ENCODE data around the gene CHRNA10.

Gene CHRNA10

GRCh38 chr11:3671334-3672254 lies at the start of gene CHRNA10:
Gene CHRNA10 (minus strand): TSS chr11:3671384. CDS start chr11:3671312, 72 bp downstream.
- peak; percentile 21 for DNase-seq (ENCODE audit: low read depth)

- no peak for DNase-seq (ENCODE audit: low read depth)
Measured at GRCh38 chr11:3712274-3712673, 41.1 kb upstream of the CHRNA10 start.

- peak; percentile 47 for DNase-seq (ENCODE audit: low read depth)
Measured at GRCh38 chr11:3710485-3711259, 39.5 kb upstream of the CHRNA10 start.

- peak; percentile 73 for DNase-seq (ENCODE audit: low read depth)
Measured at GRCh38 chr11:3709977-3710376, 38.8 kb upstream of the CHRNA10 start.

GRCh38 chr11:3707176-3707575 lies 36.0 kb upstream of the CHRNA10 start:
- no peak for DNase-seq (ENCODE audit: low read depth)

GRCh38 chr11:3703383-3703782 lies 32.2 kb upstream of the CHRNA10 start:
- no peak for DNase-seq (ENCODE audit: low read depth)

- no peak for DNase-seq (ENCODE audit: low read depth)
Measured at GRCh38 chr11:3700910-3701309, 29.7 kb upstream of the CHRNA10 start.

GRCh38 chr11:3700410-3700809 lies 29.2 kb upstream of the CHRNA10 start:
- DNase-seq (ENCODE audit: low read depth) = no peak

GRCh38 chr11:3686751-3687150 lies 15.6 kb upstream of the CHRNA10 start:
- no peak for DNase-seq (ENCODE audit: low read depth)

GRCh38 chr11:3685923-3686322 lies 14.7 kb upstream of the CHRNA10 start:
- no peak for DNase-seq (ENCODE audit: low read depth)

- no peak for DNase-seq (ENCODE audit: low read depth)
Measured at GRCh38 chr11:3684819-3685172, 13.6 kb upstream of the CHRNA10 start.

- DNase-seq (ENCODE audit: low read depth) = peak; percentile 38
Measured at GRCh38 chr11:3684129-3684818, 13.1 kb upstream of the CHRNA10 start.

- DNase-seq (ENCODE audit: low read depth) = no peak
Measured at GRCh38 chr11:3683039-3683438, 11.9 kb upstream of the CHRNA10 start.

GRCh38 chr11:3679077-3679476 lies 7.9 kb upstream of the CHRNA10 start:
- no peak for DNase-seq (ENCODE audit: low read depth)

- no peak for DNase-seq (ENCODE audit: low read depth)
Measured at GRCh38 chr11:3675971-3676370, 4.8 kb upstream of the CHRNA10 start.

GRCh38 chr11:3674189-3674588 lies 3.0 kb upstream of the CHRNA10 start:
- no peak for DNase-seq (ENCODE audit: low read depth)

- DNase-seq (ENCODE audit: low read depth) = no peak
Measured at GRCh38 chr11:3669742-3670183, 1.4 kb downstream of the CHRNA10 start.

- DNase-seq (ENCODE audit: low read depth) = no peak
Measured at GRCh38 chr11:3669128-3669527, 2.1 kb downstream of the CHRNA10 start.

- no peak for DNase-seq (ENCODE audit: low read depth)
Measured at GRCh38 chr11:3667149-3668035, 3.8 kb downstream of the CHRNA10 start.

GRCh38 chr11:3666023-3666530 lies 5.1 kb downstream of the CHRNA10 start:
- no peak for DNase-seq (ENCODE audit: low read depth)

GRCh38 chr11:3665336-3666022 lies 5.7 kb downstream of the CHRNA10 start:
- no peak for DNase-seq (ENCODE audit: low read depth)

Measured in fibroblast of gingiva (primary cell).